Transverse colon (tissue), 4 donors: ENCODE data around the gene WFDC1.

Source experiments
- EP300 ChIP-seq: sonication (generic); formaldehyde crosslinking; IDR thresholded peaks from one replicate; pipeline ENCODE4 v1.6.1; 2017; ENCODE audit warnings: antibody characterized with exemption, low read depth
- POLR2A ChIP-seq: fragments of 450-650 bp; IDR thresholded peaks from one replicate; pipeline ENCODE4 v1.6.1; 2016; ENCODE audit warnings: antibody characterized with exemption, mild to moderate bottlenecking, moderate library complexity
- POLR2AphosphoS5 ChIP-seq, 3 donors: sonication (generic); formaldehyde crosslinking; IDR thresholded peaks; one replicate each; pipeline ENCODE4 v1.6.1; 2016; ENCODE audit warnings: antibody characterized with exemption in 3 of 3
- TF ChIP-seq, protein P1 (sequence below), 5 experiments: fragments of 200-600 bp in 3 of 5; fragments of 450-650 bp in 2 of 5; sonication (generic) in 3 of 5; IDR thresholded peaks; 1 replicate in 2 of 5; 2 replicates in 3 of 5; pipeline ENCODE4 v1.5.1; 2016 to 2017; ENCODE audit warnings: antibody characterized with exemption in 5 of 5, inconsistent platforms in 3 of 5, mild to moderate bottlenecking in 2 of 5, moderate library complexity in 1 of 5

DNA sequence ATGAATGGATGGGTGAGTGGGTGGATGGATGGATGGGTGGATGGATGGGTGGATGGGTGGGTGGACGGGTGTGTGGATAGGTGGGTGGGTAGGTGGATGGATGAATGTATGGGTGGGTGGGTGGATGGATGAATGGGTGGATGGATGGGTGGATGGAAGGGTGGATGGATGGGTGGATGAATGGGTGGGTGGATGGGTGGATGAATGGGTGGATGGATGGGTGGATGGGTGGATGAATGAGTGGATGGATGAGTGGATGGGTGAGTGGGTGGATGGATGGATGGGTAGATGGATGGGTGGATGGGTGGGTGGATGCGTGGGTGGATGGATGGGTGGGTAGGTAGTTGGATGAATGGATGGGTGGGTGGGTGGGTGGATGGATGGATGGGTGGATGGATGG lies 60.5 kb downstream of the WFDC1 start:
- TF ChIP-seq, protein P1, sequence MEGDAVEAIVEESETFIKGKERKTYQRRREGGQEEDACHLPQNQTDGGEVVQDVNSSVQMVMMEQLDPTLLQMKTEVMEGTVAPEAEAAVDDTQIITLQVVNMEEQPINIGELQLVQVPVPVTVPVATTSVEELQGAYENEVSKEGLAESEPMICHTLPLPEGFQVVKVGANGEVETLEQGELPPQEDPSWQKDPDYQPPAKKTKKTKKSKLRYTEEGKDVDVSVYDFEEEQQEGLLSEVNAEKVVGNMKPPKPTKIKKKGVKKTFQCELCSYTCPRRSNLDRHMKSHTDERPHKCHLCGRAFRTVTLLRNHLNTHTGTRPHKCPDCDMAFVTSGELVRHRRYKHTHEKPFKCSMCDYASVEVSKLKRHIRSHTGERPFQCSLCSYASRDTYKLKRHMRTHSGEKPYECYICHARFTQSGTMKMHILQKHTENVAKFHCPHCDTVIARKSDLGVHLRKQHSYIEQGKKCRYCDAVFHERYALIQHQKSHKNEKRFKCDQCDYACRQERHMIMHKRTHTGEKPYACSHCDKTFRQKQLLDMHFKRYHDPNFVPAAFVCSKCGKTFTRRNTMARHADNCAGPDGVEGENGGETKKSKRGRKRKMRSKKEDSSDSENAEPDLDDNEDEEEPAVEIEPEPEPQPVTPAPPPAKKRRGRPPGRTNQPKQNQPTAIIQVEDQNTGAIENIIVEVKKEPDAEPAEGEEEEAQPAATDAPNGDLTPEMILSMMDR (IDR thresholded peaks at IDR 0.05) = no peak
- no peak for TF ChIP-seq POLR2AphosphoS5 (IDR thresholded peaks at IDR 0.05)
- no peak for TF ChIP-seq POLR2A
- no peak for TF ChIP-seq EP300
